Endothelial cell of umbilical vein (primary cell): ENCODE measurements around the gene WNK4. TPM values are rescaled to one million over a fixed set of nuclear protein-coding genes. Genes with fewer than 3 reads are reported as not detected.

Source experiments
- BruUV-seq: library from RNA; stranded (reverse); fragments of 400-500 nt; replicated peaks from 2 replicates; lab custom pipeline; 2021; lab: Mats Ljungman, UMichigan
- CTCF ChIA-PET: fragments of 300-600, 350-600 bp; sonication (Branson Sonifier 250); formaldehyde crosslinking; loops from one replicate; lab custom pipeline; 2021; ENCODE audit warnings: antibody characterized with exemption, inconsistent platforms; lab: Charles Lee
- POLR2A ChIA-PET: fragments of 300-600, 350-600 bp; sonication (Branson Sonifier 250); formaldehyde crosslinking; loops from one replicate; lab custom pipeline; 2021; ENCODE audit warnings: antibody characterized with exemption, inconsistent platforms; lab: Charles Lee
- DNase-seq: peaks from one replicate; pipeline ENCODE4 v3.0.0-alpha.2; 2011; ENCODE audit warnings: low read depth, low spot score
- FAIRE-seq: peaks from 2 replicates; lab custom pipeline; 2011; peaks lifted over from hg19 to GRCh38; lab: Jason Lieb, UNC
- H2AFZ ChIP-seq: 2 replicates; pipeline ENCODE4 v1.6.0; 2012; ENCODE audit warnings: low read depth, low read length, control low read depth, inconsistent platforms
- H3K27ac ChIP-seq: 2 replicates; pipeline ENCODE4 v1.5.1; 2011; ENCODE audit warnings: low read depth, mild to moderate bottlenecking, control low read depth, low read length, moderate library complexity; ENCODE audit not compliant: insufficient read depth
- H3K27me3 ChIP-seq, 2 experiments: 2 replicates each; pipeline versions ENCODE4 v1.6.0 to v1.6.1; 2011; ENCODE audit warnings: low read length in 2 of 2, mixed read lengths in 1 of 2; ENCODE audit not compliant: control insufficient read depth in 2 of 2, insufficient read depth in 2 of 2
- H3K36me3 ChIP-seq, 2 experiments: 2 replicates in 1 of 2; 3 replicates in 1 of 2; pipeline ENCODE4 v1.5.1; 2011; ENCODE audit warnings: low read length in 2 of 2, mild to moderate bottlenecking in 1 of 2, moderate library complexity in 1 of 2; ENCODE audit not compliant: control insufficient read depth in 2 of 2, insufficient read depth in 2 of 2; ENCODE audit errors: extremely low read depth in 1 of 2
- H3K4me1 ChIP-seq: 3 replicates; pipeline ENCODE4 v1.5.1; 2011; ENCODE audit warnings: mild to moderate bottlenecking, low read length; ENCODE audit not compliant: control insufficient read depth, insufficient read depth; ENCODE audit errors: extremely low read depth
- H3K4me2 ChIP-seq: 2 replicates; pipeline ENCODE4 v1.6.1; 2011; ENCODE audit warnings: low read length, control low read depth, mixed read lengths; ENCODE audit not compliant: insufficient read depth
- H3K4me3 ChIP-seq, 3 experiments: fragments of 200-600 bp in 1 of 3; sonication (generic), shearing (Covaris generic) in 1 of 3; replicated peaks in 1 of 3; 2 replicates each; pipeline ENCODE4 v1.5.1; 2011 to 2016; ENCODE audit warnings: control low read depth in 3 of 3, low read length in 3 of 3, mild to moderate bottlenecking in 2 of 3, inconsistent platforms in 1 of 3, low read depth in 1 of 3, moderate library complexity in 1 of 3; ENCODE audit not compliant: insufficient read depth in 1 of 3
- H3K79me2 ChIP-seq: 2 replicates; pipeline ENCODE4 v1.6.0; 2012; ENCODE audit warnings: low read length, inconsistent platforms; ENCODE audit not compliant: control insufficient read depth, insufficient read depth
- H3K9ac ChIP-seq: replicated peaks from 2 replicates; pipeline ENCODE3; 2011; ENCODE audit warnings: low read length, control low read depth; ENCODE audit not compliant: insufficient read depth; ENCODE audit errors: extremely low read depth
- H3K9me1 ChIP-seq: replicated peaks from 3 replicates; pipeline ENCODE4 v1.6.0; 2011; ENCODE audit warnings: mild to moderate bottlenecking, low read length; ENCODE audit not compliant: control insufficient read depth, insufficient read depth; ENCODE audit errors: extremely low read depth
- H3K9me3 ChIP-seq: replicated peaks from 2 replicates; pipeline ENCODE4 v1.5.1; 2012; ENCODE audit warnings: low read length, inconsistent platforms; ENCODE audit not compliant: control insufficient read depth, insufficient read depth
- H4K20me1 ChIP-seq: replicated peaks from 2 replicates; pipeline ENCODE3; 2011; ENCODE audit warnings: mild to moderate bottlenecking, low read length; ENCODE audit not compliant: control insufficient read depth, insufficient read depth; ENCODE audit errors: extremely low read depth
- GATA2 ChIP-seq: IDR thresholded peaks from 2 replicates; pipeline ENCODE4 v1.7.0; 2011; ENCODE audit warnings: low read depth, mild to moderate bottlenecking, moderate library complexity, mixed read lengths, low read length; ENCODE audit not compliant: insufficient read length, insufficient read depth
- POLR2A ChIP-seq: IDR thresholded peaks from 2 replicates; pipeline ENCODE4 v1.6.1; 2012; ENCODE audit warnings: low read depth, mild to moderate bottlenecking, control low read depth, low read length
- dilution Hi-C: fragments of 300-500 bp; cut with MboI; formaldehyde crosslinking; loops from one replicate; pipeline ENCODE4 v1.15.0; 2019; ENCODE audit warnings: low sequenced_read_pairs; ENCODE audit not compliant: extremely low pct_ligation_motif_present
- intact Hi-C: fragments of 100-400 bp; cut with micrococcal nuclease; formaldehyde crosslinking; loops from one replicate; pipeline ENCODE4 v1.10.0; 2022
- polyA plus RNA-seq, 4 experiments: library from polyadenylated mRNA; depleted of rRNA in 3 of 4; stranded (reverse) in 3 of 4; unstranded in 1 of 4; fragments of >200 nt; gene quantifications; 2 replicates each; pipeline versions ENCODE4 v1.2.1 to v1.2.3, GENCODE V29; 2011 to 2012; ENCODE audit warnings: missing spikeins in 1 of 4
- total RNA-seq: library from RNA; stranded (reverse); gene quantifications from 2 replicates; pipeline ENCODE4 v1.2.3, GENCODE V29; 2021
- TF ChIP-seq, protein P1 (sequence below): IDR thresholded peaks from 2 replicates; pipeline ENCODE4 v1.6.1; 2011; ENCODE audit not compliant: insufficient read depth, insufficient read length
- TF ChIP-seq, protein P2 (sequence below), 2 donors: IDR thresholded peaks; 1 replicate in 1 of 2; 2 replicates in 1 of 2; pipeline ENCODE4 v1.5.1; 2011; ENCODE audit warnings: low read length in 2 of 2, mild to moderate bottlenecking in 2 of 2, moderate library complexity in 2 of 2, control low read depth in 1 of 2, inconsistent platforms in 1 of 2, low read depth in 1 of 2; ENCODE audit not compliant: insufficient read depth in 1 of 2; ENCODE audit errors: extremely low read depth in 1 of 2

Gene WNK4
- total and polyA plus RNA-seq, 2 donors (not counting 3 experiments of a cell fraction or from before 2014, with no cell fraction given) = 0.84 to 1.9 TPM

DNA sequence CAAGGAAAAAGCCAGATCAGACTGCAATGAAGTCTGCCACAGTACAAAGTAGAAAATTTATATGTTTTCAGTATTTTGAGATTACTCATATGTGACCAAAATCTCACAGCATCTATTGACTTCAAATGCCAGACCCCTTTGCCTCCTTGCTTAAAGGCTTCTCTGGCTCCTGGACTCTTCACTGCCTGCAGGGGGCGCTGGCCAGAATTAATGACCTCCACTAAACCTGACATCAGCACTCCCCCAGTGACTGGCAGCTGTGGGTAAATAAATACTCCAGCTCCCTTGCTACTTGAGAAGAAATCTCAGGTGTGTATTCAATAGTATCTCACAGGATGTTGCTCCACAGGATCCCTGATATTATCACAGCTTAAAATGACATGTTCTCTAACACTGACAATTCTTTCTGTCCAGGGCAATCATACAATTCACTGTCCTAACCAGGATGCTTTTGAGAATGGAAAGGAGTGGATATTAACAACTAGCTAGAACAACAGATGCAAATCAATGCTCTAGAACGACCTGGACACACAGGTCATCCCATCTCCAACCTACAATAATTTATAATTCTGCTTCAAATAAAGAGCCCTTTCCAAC is 39.6 kb downstream of the WNK4 start:
- peaks cover 16% of the 10 kb centered on the region for H3K79me2 ChIP-seq
- H3K4me1 ChIP-seq = peaks cover 14% of the 10 kb centered on the region
- H3K4me2 ChIP-seq = no peak overlapping the region
- no peaks in the 10 kb centered on the region for H3K27me3 ChIP-seq
- H4K20me1 ChIP-seq = no peaks in the 10 kb centered on the region
- FAIRE-seq = peak; percentile 52
- no peak overlapping the region for H2AFZ ChIP-seq
- no peaks in the 10 kb centered on the region for H3K9me3 ChIP-seq
- BruUV-seq = no TSS peak
- dilution Hi-C loops = loop anchor here (10.0 kb wide), 1 partner anchor 215 kb away; the partner anchor contains the start of genes RETREG3 and TUBG1
- DNase-seq = peak; percentile 60
- H3K36me3 ChIP-seq = peaks cover 13 to 21% of the 10 kb centered on the region in 2 experiments
- intact Hi-C loops = loop anchor here (5.0 kb wide), 2 partner anchors 78 to 117 kb away; no protein-coding TSS in a partner anchor
- ChIA-PET POLR2A (no interaction called here), CTCF (interaction anchor here (0.6 to 2.4 kb wide), 17 partner anchors 9 to 245 kb away, joined by 3 to 10 read pairs (median 3); partner anchors contain the start of genes CNTD1 and COA3)
- H3K9ac ChIP-seq = no peak overlapping the region
- TF ChIP-seq, protein P1, sequence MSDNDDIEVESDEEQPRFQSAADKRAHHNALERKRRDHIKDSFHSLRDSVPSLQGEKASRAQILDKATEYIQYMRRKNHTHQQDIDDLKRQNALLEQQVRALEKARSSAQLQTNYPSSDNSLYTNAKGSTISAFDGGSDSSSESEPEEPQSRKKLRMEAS = no peak
- TF ChIP-seq GATA2 = no peak
- TF ChIP-seq POLR2A = no peak
- TF ChIP-seq, protein P2, sequence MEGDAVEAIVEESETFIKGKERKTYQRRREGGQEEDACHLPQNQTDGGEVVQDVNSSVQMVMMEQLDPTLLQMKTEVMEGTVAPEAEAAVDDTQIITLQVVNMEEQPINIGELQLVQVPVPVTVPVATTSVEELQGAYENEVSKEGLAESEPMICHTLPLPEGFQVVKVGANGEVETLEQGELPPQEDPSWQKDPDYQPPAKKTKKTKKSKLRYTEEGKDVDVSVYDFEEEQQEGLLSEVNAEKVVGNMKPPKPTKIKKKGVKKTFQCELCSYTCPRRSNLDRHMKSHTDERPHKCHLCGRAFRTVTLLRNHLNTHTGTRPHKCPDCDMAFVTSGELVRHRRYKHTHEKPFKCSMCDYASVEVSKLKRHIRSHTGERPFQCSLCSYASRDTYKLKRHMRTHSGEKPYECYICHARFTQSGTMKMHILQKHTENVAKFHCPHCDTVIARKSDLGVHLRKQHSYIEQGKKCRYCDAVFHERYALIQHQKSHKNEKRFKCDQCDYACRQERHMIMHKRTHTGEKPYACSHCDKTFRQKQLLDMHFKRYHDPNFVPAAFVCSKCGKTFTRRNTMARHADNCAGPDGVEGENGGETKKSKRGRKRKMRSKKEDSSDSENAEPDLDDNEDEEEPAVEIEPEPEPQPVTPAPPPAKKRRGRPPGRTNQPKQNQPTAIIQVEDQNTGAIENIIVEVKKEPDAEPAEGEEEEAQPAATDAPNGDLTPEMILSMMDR (IDR thresholded peaks at IDR 0.05; ENCODE audit: extremely low read depth in 1 of 2, insufficient read depth in 1 of 2, low read depth in 1 of 2, low read length in 2 of 2) = peak; percentile 81 to 90
- no peak overlapping the region for H3K27ac ChIP-seq
- H3K4me3 ChIP-seq = no peak overlapping the region
- H3K9me1 ChIP-seq = no peaks in the 10 kb centered on the region

DNA sequence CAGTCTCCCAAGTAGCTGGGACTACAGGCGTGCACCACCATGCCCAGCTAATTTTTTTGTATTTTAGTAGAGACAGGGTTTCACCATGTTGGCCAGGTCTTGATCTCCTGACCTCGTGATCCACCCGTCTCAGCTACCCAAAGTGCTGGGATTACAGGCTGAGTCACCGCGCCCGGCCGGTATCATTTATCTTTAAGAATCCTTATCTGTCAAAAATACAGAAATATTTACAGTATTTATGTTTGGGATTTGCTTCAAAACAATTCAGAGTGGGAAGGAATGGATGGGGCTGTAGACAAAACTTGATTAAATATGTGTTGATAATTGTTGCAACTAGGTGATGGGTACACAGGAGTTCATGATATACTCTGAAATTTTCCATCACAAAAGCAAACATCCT is 40.8 kb downstream of the WNK4 start:
- H3K4me3 ChIP-seq = no peak overlapping the region
- H3K9ac ChIP-seq = no peak overlapping the region
- intact Hi-C loops = loop anchor here (5.0 kb wide), 2 partner anchors 79 to 116 kb away; no protein-coding TSS in a partner anchor
- H3K4me2 ChIP-seq = no peak overlapping the region
- dilution Hi-C loops = no loop called here
- no peak overlapping the region for H3K27ac ChIP-seq
- no peaks in the 10 kb centered on the region for H3K27me3 ChIP-seq
- FAIRE-seq = no peak
- peaks cover 13 to 14% of the 10 kb centered on the region in 2 experiments for H3K36me3 ChIP-seq
- no TSS peak for BruUV-seq
- no peaks in the 10 kb centered on the region for H4K20me1 ChIP-seq
- H2AFZ ChIP-seq = no peak overlapping the region
- H3K9me3 ChIP-seq = no peaks in the 10 kb centered on the region
- no peaks in the 10 kb centered on the region for H3K9me1 ChIP-seq
- peaks cover 5% of the 10 kb centered on the region for H3K4me1 ChIP-seq
- H3K79me2 ChIP-seq = peaks cover 16% of the 10 kb centered on the region
- TF ChIP-seq, protein P2 (IDR thresholded peaks at IDR 0.05; ENCODE audit: extremely low read depth in 1 of 2, insufficient read depth in 1 of 2, low read depth in 1 of 2, low read length in 2 of 2) = no peak
- no peak for DNase-seq
- ChIA-PET POLR2A (no interaction called here), CTCF (interaction anchor here (1.3 to 2.4 kb wide), 6 partner anchors 18 to 243 kb away, joined by 3 to 10 read pairs (median 4); partner anchors contain the start of gene PSMC3IP)
